IMR-90 (cell line): ENCODE results near the gene IARS2. TPM values are rescaled to one million over a fixed set of nuclear protein-coding genes. Genes with fewer than 3 reads are reported as not detected.
A peak's percentile ranks its signal among the peaks of the same experiment; 100 is the strongest.

Source experiments
- ATAC-seq: fragments of 200-7000 bp; cut with Tn5 transposase; 2 replicates; pipeline ENCODE4 v1.9.1; 2020; ENCODE audit warnings: low read depth, mild to moderate bottlenecking, moderate library complexity
- BruUV-seq: library from RNA; stranded (reverse); fragments of 400-500 nt; replicated peaks from 2 replicates; lab custom pipeline; 2021; lab: Mats Ljungman, UMichigan
- CTCF ChIA-PET: fragments of 300-600 bp; formaldehyde crosslinking; extraction: SDS; loops from one replicate; lab custom pipeline; 2021; ENCODE audit warnings: antibody characterized with exemption; lab: Yijun Ruan, JAX
- POLR2A ChIA-PET: fragments of 300-600 bp; sonication (Branson Sonifier 250); formaldehyde crosslinking; loops from one replicate; lab custom pipeline; 2022; ENCODE audit warnings: antibody characterized with exemption; ENCODE audit not compliant: unreplicated experiment; lab: Charles Lee
- DNase-seq: peaks from one replicate; pipeline ENCODE4 v3.0.0; 2013
- H2AFZ ChIP-seq: replicated peaks from 2 replicates; pipeline ENCODE3; 2013; ENCODE audit warnings: low read length, mild to moderate bottlenecking; ENCODE audit not compliant: poor library complexity
- H2AK5ac ChIP-seq: 2 replicates; pipeline ENCODE4 v1.6.1; 2013; ENCODE audit warnings: low read depth, low read length, inconsistent platforms
- H2AK9ac ChIP-seq: replicated peaks from 2 replicates; pipeline ENCODE3; 2013; ENCODE audit warnings: mild to moderate bottlenecking, low read depth, low read length, moderate library complexity; ENCODE audit not compliant: poor library complexity
- H2BK120ac ChIP-seq: 2 replicates; pipeline ENCODE4 v1.6.1; 2013; ENCODE audit warnings: low read depth, low read length, inconsistent platforms
- H2BK15ac ChIP-seq: 3 replicates; pipeline ENCODE4 v1.6.1; 2013; ENCODE audit warnings: low read depth, low read length, inconsistent platforms
- H2BK20ac ChIP-seq: 2 replicates; pipeline ENCODE4 v1.6.1; 2013; ENCODE audit warnings: low read depth, mild to moderate bottlenecking, inconsistent platforms, low read length, moderate library complexity
- H2BK5ac ChIP-seq: 2 replicates; pipeline ENCODE4 v1.6.1; 2013; ENCODE audit warnings: mild to moderate bottlenecking, low read depth, low read length, inconsistent platforms; ENCODE audit not compliant: poor library complexity, severe bottlenecking
- H3K14ac ChIP-seq: replicated peaks from 2 replicates; pipeline ENCODE4 v1.6.1; 2013; ENCODE audit warnings: low read depth, low read length, inconsistent platforms
- H3K18ac ChIP-seq: 2 replicates; pipeline ENCODE4 v1.6.1; 2013; ENCODE audit warnings: low read depth, low read length, control low read depth
- H3K23ac ChIP-seq: 2 replicates; pipeline ENCODE4 v1.6.1; 2013; ENCODE audit warnings: low read depth, low read length, inconsistent platforms
- H3K27ac ChIP-seq: 2 replicates; pipeline ENCODE4 v1.5.1; 2013; ENCODE audit warnings: mild to moderate bottlenecking, control low read depth, low read length; ENCODE audit not compliant: insufficient read depth
- H3K27me3 ChIP-seq: 2 replicates; pipeline ENCODE4 v1.6.1; 2013; ENCODE audit warnings: low read length; ENCODE audit not compliant: control insufficient read depth, insufficient read depth
- H3K36me3 ChIP-seq: 2 replicates; pipeline ENCODE4 v1.6.1; 2013; ENCODE audit warnings: low read length, mixed read lengths; ENCODE audit not compliant: control insufficient read depth, insufficient read depth
- H3K4ac ChIP-seq: 2 replicates; pipeline ENCODE4 v1.6.1; 2013; ENCODE audit warnings: low read depth, low read length, inconsistent platforms
- H3K4me1 ChIP-seq: 2 replicates; pipeline ENCODE4 v1.6.1; 2013; ENCODE audit warnings: low read length, mixed read lengths; ENCODE audit not compliant: control insufficient read depth, insufficient read depth
- H3K4me2 ChIP-seq: 2 replicates; pipeline ENCODE4 v1.6.1; 2013; ENCODE audit warnings: low read depth, mild to moderate bottlenecking, control low read depth, low read length, moderate library complexity
- H3K4me3 ChIP-seq: 2 replicates; pipeline ENCODE4 v1.5.1; 2013; ENCODE audit warnings: low read depth, mild to moderate bottlenecking, control low read depth, low read length, moderate library complexity; ENCODE audit not compliant: insufficient read depth
- H3K56ac ChIP-seq: 2 replicates; pipeline ENCODE4 v1.6.1; 2013; ENCODE audit warnings: low read length, inconsistent platforms; ENCODE audit not compliant: insufficient read depth; ENCODE audit errors: extremely low read depth
- H3K79me1 ChIP-seq, 2 experiments: 2 replicates each; pipeline ENCODE4 v1.6.1; 2013; ENCODE audit warnings: low read length in 2 of 2, inconsistent platforms in 1 of 2, low read depth in 1 of 2
- H3K9ac ChIP-seq: 2 replicates; pipeline ENCODE4 v1.6.1; 2013; ENCODE audit warnings: low read depth, low read length, control low read depth
- H3K9me1 ChIP-seq: 2 replicates; pipeline ENCODE4 v1.6.1; 2013; ENCODE audit warnings: low read length, inconsistent platforms; ENCODE audit not compliant: insufficient read depth
- H3K9me3 ChIP-seq: 2 replicates; pipeline ENCODE4 v1.6.1; 2013; ENCODE audit warnings: low read length; ENCODE audit not compliant: control insufficient read depth, insufficient read depth
- H4K20me1 ChIP-seq: 2 replicates; pipeline ENCODE4 v1.6.1; 2013; ENCODE audit warnings: low read length, inconsistent platforms; ENCODE audit not compliant: insufficient read depth
- H4K5ac ChIP-seq: 2 replicates; pipeline ENCODE4 v1.6.1; 2013; ENCODE audit warnings: mild to moderate bottlenecking, low read depth, low read length, control low read depth
- H4K8ac ChIP-seq, 2 experiments: 2 replicates each; pipeline ENCODE4 v1.6.1; 2013; ENCODE audit warnings: low read depth in 2 of 2, low read length in 2 of 2, control low read depth in 1 of 2, inconsistent platforms in 1 of 2
- H4K91ac ChIP-seq: 2 replicates; pipeline ENCODE4 v1.6.1; 2013; ENCODE audit warnings: low read depth, low read length, inconsistent platforms; ENCODE audit not compliant: insufficient read depth
- CEBPB ChIP-seq: IDR thresholded peaks from 2 replicates; pipeline ENCODE4 v1.6.1; 2012; ENCODE audit warnings: low read depth, low read length, improper control_type of control experiment
- MAZ ChIP-seq: IDR thresholded peaks from 2 replicates; pipeline ENCODE4 v1.6.1; 2012; ENCODE audit warnings: low read depth, mild to moderate bottlenecking, low read length, improper control_type of control experiment, moderate library complexity, borderline replicate concordance
- WGBS, 2 experiments: methylation state at CpG; one replicate each; pipeline versions ENCODE4 v1.1.5 to v1.1.7; 2013; ENCODE audit warnings: missing lambda C conversion rate in 2 of 2; ENCODE audit not compliant: insufficient read length in 1 of 2; ENCODE audit errors: extremely low coverage in 2 of 2; 5-methylcytosine and 5-hydroxymethylcytosine counted together
- dilution Hi-C: fragments of 300-500 bp; cut with HindIII; formaldehyde crosslinking; loops from one replicate; pipeline ENCODE4 v1.14.3; 2018; ENCODE audit warnings: low sequenced_read_pairs; ENCODE audit not compliant: unreplicated experiment
- in situ Hi-C: fragments of 300-500 bp; cut with MboI; formaldehyde crosslinking; loops from 3 replicates; pipeline ENCODE4 v1.14.3; 2019; ENCODE audit warnings: low sequenced_read_pairs, inconsistent platforms, mixed read lengths
- intact Hi-C: fragments of 100-400 bp; cut with micrococcal nuclease; formaldehyde crosslinking; loops from 2 replicates; pipeline ENCODE4 v1.10.0; 2022
- polyA plus RNA-seq, 3 experiments: library from polyadenylated mRNA; depleted of rRNA; stranded (reverse); fragments of >200 nt; gene quantifications; 2 replicates each; pipeline ENCODE4 v1.2.3, GENCODE V29; 2012; ENCODE audit warnings: low replicate concordance in 1 of 3
- total RNA-seq: library from RNA; depleted of rRNA; stranded (reverse); fragments of >200 nt; gene quantifications from 2 replicates; pipeline ENCODE4 v1.2.3, GENCODE V29; 2012

Gene IARS2
- total and polyA plus RNA-seq, 2 of the 4 experiments (the other 2 are of a cell fraction), result 34.8 to 77.4 TPM

DNA sequence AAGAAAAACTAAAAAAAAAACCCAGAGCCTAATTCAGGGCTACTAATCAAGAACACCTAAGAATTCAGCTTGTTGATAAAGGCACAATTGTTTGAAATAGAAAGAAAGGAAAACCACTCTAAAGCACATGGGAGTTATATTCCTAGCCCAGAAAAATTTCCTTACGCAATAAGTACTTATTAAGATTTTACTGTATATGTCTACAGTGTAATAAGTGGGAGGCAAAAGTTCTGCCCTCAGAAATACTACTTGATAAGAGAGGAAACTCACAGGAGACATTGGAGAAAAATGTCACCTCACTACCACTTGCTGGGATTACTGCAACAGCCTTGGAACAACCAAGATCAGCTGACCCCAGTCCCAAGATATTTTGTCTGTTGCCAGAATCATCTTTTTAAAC is 66.1 kb downstream of the IARS2 start:
- Histone ChIP-seq H2BK20ac (no peak overlapping the region), H3K14ac (no peak overlapping the region), H3K9me1 (no peaks in the 10 kb centered on the region), H3K18ac (no peak overlapping the region), H4K91ac (no peak overlapping the region), H3K9ac (no peak overlapping the region), H2AK5ac (no peak overlapping the region), H3K4me2 (no peak overlapping the region), H4K20me1 (no peaks in the 10 kb centered on the region), H2BK15ac (no peak overlapping the region), H3K56ac (no peak overlapping the region), H2BK120ac (no peak overlapping the region), H3K4me3 (no peak overlapping the region), H2AFZ (no peak overlapping the region), H3K23ac (no peak overlapping the region), H3K4ac (no peak overlapping the region), H3K4me1 (no peaks in the 10 kb centered on the region), H2AK9ac (no peak overlapping the region), H4K8ac (no peak overlapping the region), H3K36me3 (peaks cover 15% of the 10 kb centered on the region), H4K5ac (no peak overlapping the region), H3K27ac (no peak overlapping the region), H3K79me1 (no peaks in the 10 kb centered on the region), H3K9me3 (no peaks in the 10 kb centered on the region), H2BK5ac (no peak overlapping the region), H3K27me3 (no peaks in the 10 kb centered on the region)
- intact Hi-C loops, result no loop called here
- ChIA-PET POLR2A (no interaction called here), CTCF (interaction anchor here (0.6 kb wide), 1 partner anchor 107 kb away, joined by 3 read pairs; no protein-coding TSS in a partner anchor)
- no CpG with 5 or more reads among the region's 1 CpG for WGBS, 2 experiments
- dilution Hi-C loops, result no loop called here
- in situ Hi-C loops, result no loop called here
- TF ChIP-seq CEBPB, result peak; percentile 60
- no peak for TF ChIP-seq MAZ
- BruUV-seq, result no TSS peak
- DNase-seq, result no peak
- no peak for ATAC-seq
